Left ventricle myocardium inferior (tissue), 1 donor: ENCODE data around the gene PHF1. TPM values are rescaled to one million over a fixed set of nuclear protein-coding genes. Genes with fewer than 3 reads are reported as not detected.
"Not testable (repeated sequence)": the region's sequence is repeated elsewhere in the genome, so short reads cannot be mapped to it uniquely, and the experiment has no call there.

Experiments used
- DNase-seq: peaks from one replicate; pipeline ENCODE4 v3.0.0-alpha.2; 2020
- H3K27ac ChIP-seq: fragments of 200-600 bp; replicated peaks from 2 replicates; pipeline ENCODE4 v1.8.0; 2021
- H3K27me3 ChIP-seq: fragments of 200-600 bp; 2 replicates; pipeline ENCODE4 v1.8.0; 2021; ENCODE audit warnings: low read depth
- H3K36me3 ChIP-seq: fragments of 200-600 bp; 2 replicates; pipeline ENCODE4 v1.8.0; 2021
- H3K4me1 ChIP-seq: fragments of 200-600 bp; 2 replicates; pipeline ENCODE4 v1.8.0; 2021
- H3K4me3 ChIP-seq: fragments of 200-600 bp; 2 replicates; pipeline ENCODE4 v1.8.0; 2021; ENCODE audit warnings: mild to moderate bottlenecking, moderate library complexity
- H3K9me3 ChIP-seq: fragments of 200-600 bp; replicated peaks from 2 replicates; pipeline ENCODE4 v1.8.0; 2021
- CTCF ChIP-seq: fragments of 200-600 bp; IDR thresholded peaks from 2 replicates; pipeline ENCODE4 v1.8.0; 2021; ENCODE audit warnings: antibody characterized with exemption, mild to moderate bottlenecking, borderline replicate concordance
- intact Hi-C: fragments of 100-400 bp; cut with micrococcal nuclease; formaldehyde crosslinking; loops from one replicate; pipeline ENCODE4 v1.11.0; 2022
- long read RNA-seq: library from polyadenylated mRNA; unstranded; transcript quantifications from one replicate; pipeline ENCODE4 v2.0.0, GENCODE V29; 2021
- total RNA-seq: library from RNA; stranded (reverse); fragmentation: NEBNext Ultra II Directional; extraction: Animal tissue kit (Norgen Biotek cat#: 25700); gene quantifications from one replicate; pipeline ENCODE4 v1.2.1, GENCODE V29; 2021
- donor health status: DM: no; HTN: yes; CAD: no; lungs with severe emphysema.

The PHF1 gene
- total RNA-seq: 52.2 TPM
- long read RNA-seq, transcript PHF1-211 (15 exons, 1,752 nt): minor isoform, 15 of 113 reads
- long read RNA-seq, transcript PHF1-202 (15 exons, 2,330 nt): major isoform, 42 of 113 reads
- long read RNA-seq, partial matches to known transcripts: 17 of 113 reads
- long read RNA-seq, other reads (novel, unspliced or antisense): 37 of 113 reads

- TF ChIP-seq CTCF: no peak
- H3K27ac ChIP-seq: peak within 1 kb of the TSS; percentile 100
- no peaks in the 10 kb centered on the region for H3K27me3 ChIP-seq
- H3K9me3 ChIP-seq: no peaks in the 10 kb centered on the region
- H3K4me1 ChIP-seq: peaks cover 51% of the 10 kb centered on the region
- H3K36me3 ChIP-seq: peaks cover 40% of the 10 kb centered on the region
- H3K4me3 ChIP-seq: peak within 1 kb of the TSS; percentile 100
- intact Hi-C loops: no loop called here
- DNase-seq: peak; percentile 82
Observed at GRCh38 chr6:33410711-33411631, at the start of gene PHF1. Gene PHF1, plus strand, starts transcription at chr6:33411014. Its CDS starts 1,250 bp downstream, at chr6:33412264.

DNA sequence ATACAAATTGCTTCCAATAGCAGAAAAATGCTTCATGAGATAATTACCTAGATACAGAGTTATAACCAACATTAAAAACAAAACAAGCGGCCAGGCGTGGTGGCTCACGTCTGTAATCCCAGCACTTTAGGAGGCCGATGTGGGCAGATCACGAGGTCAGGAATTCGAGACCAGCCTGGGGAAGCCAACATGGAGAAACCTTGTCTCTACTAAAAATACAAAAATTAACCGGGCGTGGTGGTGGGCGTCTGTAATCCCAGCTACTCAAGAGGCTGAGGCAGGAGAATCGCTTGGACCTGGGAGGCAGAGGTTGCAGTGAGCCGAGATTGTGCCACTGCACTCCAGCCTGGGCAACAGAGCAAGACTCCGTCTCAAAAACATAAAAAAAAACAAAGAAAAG is 47.3 kb upstream of the PHF1 start:
- intact Hi-C loops, H3K9me3 ChIP-seq, H3K4me3 ChIP-seq, H3K27ac ChIP-seq, H3K27me3 ChIP-seq, H3K36me3 ChIP-seq, H3K4me1 ChIP-seq, DNase-seq: not testable (repeated sequence)

GRCh38 chr6:33364475-33365205 is 46.2 kb upstream of the PHF1 start:
- H3K36me3 ChIP-seq, H3K27ac ChIP-seq, H3K4me1 ChIP-seq, H3K4me3 ChIP-seq, DNase-seq, intact Hi-C loops, H3K27me3 ChIP-seq, H3K9me3 ChIP-seq: not testable (repeated sequence)

DNA sequence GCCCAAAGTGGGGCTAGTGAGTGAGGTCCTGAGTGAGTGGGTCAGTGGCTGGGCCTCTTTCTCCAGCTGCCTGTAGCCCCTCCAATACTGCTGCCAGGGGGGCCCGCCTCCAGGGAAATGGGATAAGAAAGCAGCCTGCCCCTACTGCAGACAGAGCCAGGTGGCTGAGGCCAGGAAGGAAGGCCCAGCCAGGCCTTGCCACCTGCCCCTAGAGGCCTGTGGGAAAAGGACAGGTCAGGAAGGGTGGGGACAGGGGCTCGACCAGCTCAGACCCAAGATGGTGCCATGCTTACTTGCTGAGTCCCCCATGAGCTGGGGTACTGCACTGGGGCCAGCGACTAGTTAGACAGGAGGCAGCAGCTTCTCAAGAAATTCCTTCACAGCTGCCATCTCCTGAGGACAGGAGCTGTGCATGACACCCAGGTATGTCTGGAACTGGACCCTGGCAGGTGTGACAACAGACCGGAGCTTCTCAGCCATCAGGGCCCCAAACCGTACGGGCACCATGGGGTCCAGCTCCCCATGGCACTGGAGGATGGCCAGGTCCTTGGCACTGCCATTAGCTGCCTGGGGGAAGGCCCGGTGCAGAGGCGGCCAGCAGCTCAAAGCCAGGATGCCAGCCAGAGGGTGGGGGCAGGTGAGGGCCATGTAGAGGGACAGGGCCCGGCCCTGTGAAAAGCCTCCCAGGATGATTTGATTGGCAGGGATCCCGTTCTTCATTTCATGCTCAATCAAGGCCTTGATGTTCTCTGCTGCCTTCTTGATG is 45.4 kb upstream of the PHF1 start:
- H3K4me3 ChIP-seq, H3K4me1 ChIP-seq, H3K27ac ChIP-seq, H3K27me3 ChIP-seq, H3K9me3 ChIP-seq, DNase-seq, intact Hi-C loops, H3K36me3 ChIP-seq: not testable (repeated sequence)

- H3K4me3 ChIP-seq: no peak overlapping the region
- H3K36me3 ChIP-seq: no peaks in the 10 kb centered on the region
- H3K27me3 ChIP-seq: no peaks in the 10 kb centered on the region
- no peak for TF ChIP-seq CTCF
- H3K27ac ChIP-seq: no peak overlapping the region
- no peak for DNase-seq
- H3K4me1 ChIP-seq: no peaks in the 10 kb centered on the region
- intact Hi-C loops: no loop called here
- no peaks in the 10 kb centered on the region for H3K9me3 ChIP-seq
Observed at GRCh38 chr6:33367009-33367714, 43.7 kb upstream of the PHF1 start.

- H3K4me1 ChIP-seq, H3K27ac ChIP-seq, DNase-seq, H3K4me3 ChIP-seq, intact Hi-C loops, H3K27me3 ChIP-seq, H3K9me3 ChIP-seq, H3K36me3 ChIP-seq: not testable (repeated sequence)
Observed at GRCh38 chr6:33367715-33368025, 43.1 kb upstream of the PHF1 start.

GRCh38 chr6:33371901-33372300 is 38.9 kb upstream of the PHF1 start:
- H3K36me3 ChIP-seq, H3K27ac ChIP-seq, H3K9me3 ChIP-seq, intact Hi-C loops, H3K27me3 ChIP-seq, H3K4me3 ChIP-seq, DNase-seq: not testable (repeated sequence)
- peaks cover 22% of the 10 kb centered on the region for H3K4me1 ChIP-seq
